ENCODE results near the gene HERC2. TPM values are rescaled to one million over a fixed set of nuclear protein-coding genes. Genes with fewer than 3 reads are reported as not detected.

The HERC2 gene
- total and polyA plus RNA-seq, 12 donors = 24.4 to 77.0 (median 60.3) TPM

DNA sequence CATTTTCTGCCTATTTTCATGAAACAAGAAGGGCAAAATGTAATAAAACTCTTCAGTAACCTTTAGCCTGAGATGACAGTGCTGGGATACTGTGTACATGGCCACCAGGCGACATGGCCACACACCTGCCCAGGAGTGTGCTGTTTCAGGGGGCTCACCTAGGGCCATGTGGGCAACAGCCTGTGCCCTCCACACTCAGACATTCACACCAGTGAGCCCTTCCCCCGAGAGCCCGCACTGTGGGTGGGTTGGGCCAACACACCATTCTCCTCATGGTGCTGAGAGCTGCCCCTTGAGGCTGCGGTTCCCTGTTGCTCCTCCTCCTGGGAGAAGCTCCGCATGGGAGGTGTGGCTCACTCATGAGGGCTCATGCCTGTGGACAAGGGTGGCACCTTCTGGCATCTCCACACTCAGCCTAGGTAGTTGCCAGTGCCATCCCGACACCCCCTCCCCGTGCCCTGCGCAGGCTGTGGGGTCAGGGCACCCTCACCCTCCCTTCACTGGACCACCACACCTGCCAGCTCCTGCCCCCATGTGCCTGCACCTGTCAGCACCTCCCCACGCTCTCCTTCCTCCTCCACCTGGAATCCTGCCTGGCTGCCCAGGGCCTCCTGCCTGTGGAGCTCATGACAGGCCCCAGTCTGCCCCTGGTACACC lies 242.5 kb downstream of the HERC2 start:
- Histone ChIP-seq H3K27ac (no peak overlapping the region), H3K4me1 (no peaks in the 10 kb centered on the region), H3K36me3 (no peaks in the 10 kb centered on the region), H3K4me3 (no peak overlapping the region), H3K27me3 (peaks cover 0 to 10% (median 0%) of the 10 kb centered on the region in 7 donors), H3K9me3 (peaks cover 0 to 3% (median 0%) of the 10 kb centered on the region in 11 donors)
- DNase-seq = no peak
- intact Hi-C loops (cut with DNase I) = no loop called here
- peak in 1 of 8 donors; percentile 44 for ATAC-seq
- TF ChIP-seq, protein P1, sequence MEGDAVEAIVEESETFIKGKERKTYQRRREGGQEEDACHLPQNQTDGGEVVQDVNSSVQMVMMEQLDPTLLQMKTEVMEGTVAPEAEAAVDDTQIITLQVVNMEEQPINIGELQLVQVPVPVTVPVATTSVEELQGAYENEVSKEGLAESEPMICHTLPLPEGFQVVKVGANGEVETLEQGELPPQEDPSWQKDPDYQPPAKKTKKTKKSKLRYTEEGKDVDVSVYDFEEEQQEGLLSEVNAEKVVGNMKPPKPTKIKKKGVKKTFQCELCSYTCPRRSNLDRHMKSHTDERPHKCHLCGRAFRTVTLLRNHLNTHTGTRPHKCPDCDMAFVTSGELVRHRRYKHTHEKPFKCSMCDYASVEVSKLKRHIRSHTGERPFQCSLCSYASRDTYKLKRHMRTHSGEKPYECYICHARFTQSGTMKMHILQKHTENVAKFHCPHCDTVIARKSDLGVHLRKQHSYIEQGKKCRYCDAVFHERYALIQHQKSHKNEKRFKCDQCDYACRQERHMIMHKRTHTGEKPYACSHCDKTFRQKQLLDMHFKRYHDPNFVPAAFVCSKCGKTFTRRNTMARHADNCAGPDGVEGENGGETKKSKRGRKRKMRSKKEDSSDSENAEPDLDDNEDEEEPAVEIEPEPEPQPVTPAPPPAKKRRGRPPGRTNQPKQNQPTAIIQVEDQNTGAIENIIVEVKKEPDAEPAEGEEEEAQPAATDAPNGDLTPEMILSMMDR (IDR thresholded peaks at IDR 0.05) = no peak
- 82 to 93% methylated on average over 8 to 9 of the region's 9 CpGs for WGBS, 2 donors

DNA sequence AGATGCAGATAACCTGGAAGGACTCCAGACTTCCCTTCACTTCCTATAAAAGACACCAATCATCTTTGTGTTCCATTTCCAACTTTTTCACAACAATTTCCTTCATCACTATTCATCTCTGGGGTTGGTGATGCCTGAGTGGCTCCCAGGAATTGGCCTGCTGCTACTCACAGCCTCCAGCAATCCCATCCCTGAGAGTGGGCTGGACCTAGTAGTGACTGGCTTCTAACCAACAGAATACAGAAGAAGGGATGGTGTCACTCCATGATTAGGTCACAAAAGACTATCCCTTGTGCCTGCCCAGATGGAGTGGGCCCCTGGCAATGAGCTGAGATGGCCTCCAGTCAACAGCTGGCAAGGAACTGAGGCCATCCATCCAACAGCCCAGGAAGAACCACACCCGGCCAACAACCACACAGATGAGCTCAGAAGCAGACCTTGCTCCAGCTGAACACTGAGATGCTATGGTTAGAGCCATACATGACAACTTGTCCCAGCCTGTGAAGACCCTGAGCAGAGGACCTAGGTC lies 243.7 kb downstream of the HERC2 start:
- Histone ChIP-seq H3K4me1 (no peaks in the 10 kb centered on the region), H3K36me3 (no peaks in the 10 kb centered on the region), H3K9me3 (no peaks in the 10 kb centered on the region), H3K27ac (no peak overlapping the region), H3K4me3 (no peak overlapping the region), H3K27me3 (peaks cover 0 to 10% (median 0%) of the 10 kb centered on the region in 7 donors)
- DNase-seq (no peak), ATAC-seq (no peak)
- WGBS, 2 donors = 66 to 71% methylated on average over 1 of the region's 1 CpG
- intact Hi-C loops (cut with DNase I) = no loop called here
- TF ChIP-seq, protein P1 (IDR thresholded peaks at IDR 0.05) = no peak

DNA sequence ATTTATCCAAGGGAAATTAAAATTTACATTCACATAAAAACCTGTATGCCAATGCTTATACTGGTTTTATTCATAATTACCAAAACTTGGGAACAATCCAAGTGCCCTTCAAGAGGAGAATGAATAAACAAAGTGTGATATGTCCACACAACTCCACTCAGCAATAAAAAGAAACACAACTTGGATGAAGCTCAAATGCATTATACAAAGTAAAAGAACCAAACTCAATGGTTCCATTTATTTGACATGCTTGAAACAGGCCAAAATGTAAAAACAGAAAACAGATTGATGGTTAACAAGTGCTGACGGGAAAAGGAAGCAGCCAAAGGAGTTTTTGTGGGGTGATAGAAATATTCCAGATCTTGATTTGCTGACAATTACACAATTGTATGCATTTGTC lies 246.4 kb downstream of the HERC2 start:
- Histone ChIP-seq H3K4me3 (no peak overlapping the region), H3K36me3 (no peaks in the 10 kb centered on the region), H3K9me3 (peaks cover 0 to 5% (median 0%) of the 10 kb centered on the region in 11 donors), H3K27ac (no peak overlapping the region), H3K4me1 (no peaks in the 10 kb centered on the region), H3K27me3 (peaks cover 0 to 10% (median 0%) of the 10 kb centered on the region in 7 donors)
- ATAC-seq (no peak), DNase-seq (no peak)
- TF ChIP-seq, protein P1 (IDR thresholded peaks at IDR 0.05) = no peak
- WGBS, 2 donors = 71 to 76% methylated on average over 1 of the region's 1 CpG
- intact Hi-C loops (cut with DNase I) = no loop called here

DNA sequence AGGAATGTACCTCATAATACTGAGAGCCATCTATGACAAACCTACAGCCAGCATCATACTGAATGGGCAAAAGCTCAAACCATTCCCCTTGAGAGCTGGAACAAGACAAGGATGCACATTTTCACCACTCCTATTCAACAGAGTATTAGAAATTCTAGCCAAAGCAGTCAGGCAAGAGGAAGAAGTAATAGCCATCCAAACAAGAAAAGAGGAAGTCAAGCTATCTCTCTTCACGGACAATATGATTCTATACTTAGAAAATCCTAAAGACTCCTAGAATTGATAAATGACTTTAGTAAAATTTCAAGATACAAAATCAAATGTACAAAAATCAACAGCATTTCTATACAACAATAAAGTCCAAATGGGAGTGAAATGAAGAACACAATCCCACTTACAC lies 253.0 kb downstream of the HERC2 start:
- no peaks in the 10 kb centered on the region for H3K36me3 ChIP-seq
- H3K4me1 ChIP-seq = no peaks in the 10 kb centered on the region
- WGBS, 2 donors = 25 to 53% methylated on average over 1 of the region's 1 CpG
- intact Hi-C loops (cut with DNase I) = no loop called here
- DNase-seq (no peak), ATAC-seq (no peak)
- no peak overlapping the region for H3K4me3 ChIP-seq
- TF ChIP-seq, protein P1 (IDR thresholded peaks at IDR 0.05) = no peak
- no peak overlapping the region for H3K27ac ChIP-seq
- H3K9me3 ChIP-seq = peaks cover 0 to 11% (median 0%) of the 10 kb centered on the region in 11 donors
- peaks cover 0 to 8% (median 0%) of the 10 kb centered on the region in 7 donors for H3K27me3 ChIP-seq

Data from heart right ventricle (tissue), 16 donors.